GM23338 (cell line): ENCODE data around the gene NT5M.

ENCODE experiments used
- CREB1 ChIP-seq: fragments of 250-450 bp; sonication (Bioruptor Pico); IDR thresholded peaks from 2 replicates; pipeline ENCODE4 v1.5.0; 2020; ENCODE audit warnings: low read depth, mild to moderate bottlenecking, moderate library complexity
- CTCF ChIP-seq, 2 experiments: fragments of 200-600 bp in 1 of 2; sonication (generic) in 1 of 2; conservative IDR thresholded peaks; 2 replicates each; pipeline versions ENCODE4 v1.5.1 to v1.6.1; 2016 to 2017; ENCODE audit warnings: antibody characterized with exemption in 2 of 2, low read depth in 2 of 2, mild to moderate bottlenecking in 2 of 2, moderate library complexity in 1 of 2
- EZH2 ChIP-seq: fragments of 200-600 bp; sonication (generic); IDR thresholded peaks from one replicate; pipeline ENCODE4 v1.8.0; 2017; ENCODE audit warnings: antibody characterized with exemption, mild to moderate bottlenecking, low read depth; ENCODE audit not compliant: unreplicated experiment
- EZH2phosphoT487 ChIP-seq: fragments of 200-600 bp; sonication (generic); IDR thresholded peaks from one replicate; pipeline ENCODE4 v1.8.1; 2018; ENCODE audit warnings: antibody characterized with exemption; ENCODE audit not compliant: unreplicated experiment
- JUNB ChIP-seq: IDR thresholded peaks from one replicate; pipeline ENCODE4 v1.6.1; 2016; ENCODE audit warnings: antibody characterized with exemption; ENCODE audit not compliant: unreplicated experiment
- POLR2AphosphoS5 ChIP-seq: IDR thresholded peaks from 2 replicates; pipeline ENCODE4 v1.6.1; 2016; ENCODE audit warnings: antibody characterized with exemption, low read depth
- REST ChIP-seq: IDR thresholded peaks from one replicate; pipeline ENCODE4 v1.6.1; 2018; ENCODE audit warnings: antibody characterized with exemption; ENCODE audit not compliant: unreplicated experiment
- ZNF114 ChIP-seq: fragments of 250-450 bp; sonication (Bioruptor Pico); IDR thresholded peaks from 2 replicates; pipeline ENCODE4 v1.5.0; 2020; ENCODE audit warnings: mild to moderate bottlenecking, moderate library complexity
- ZNF331 ChIP-seq: fragments of 250-450 bp; sonication (Bioruptor Pico); IDR thresholded peaks from 2 replicates; pipeline ENCODE4 v1.5.0; 2020; ENCODE audit warnings: low read depth, mild to moderate bottlenecking, moderate library complexity

DNA sequence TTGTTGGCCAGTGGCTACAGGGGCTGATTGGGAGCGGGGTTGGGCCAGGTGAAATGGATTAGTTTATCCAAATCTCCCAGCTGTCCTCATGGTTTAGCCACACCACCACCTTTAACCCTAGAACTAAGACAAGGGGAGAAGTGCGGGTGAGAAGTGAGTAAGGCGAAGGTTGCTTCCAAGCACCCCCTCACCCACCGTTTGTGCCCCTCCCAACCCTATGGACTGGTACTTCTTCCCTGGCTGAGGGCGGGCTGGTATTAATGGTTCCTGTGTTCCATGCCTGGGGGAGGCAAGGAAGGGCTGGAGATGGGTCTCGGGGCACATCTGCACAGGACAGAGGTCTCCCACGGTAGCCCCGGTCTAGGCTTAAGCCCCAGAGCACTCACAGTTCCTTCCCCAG is 25.1 kb downstream of the NT5M start:
- TF ChIP-seq POLR2AphosphoS5 = no peak
- TF ChIP-seq CTCF (conservative IDR thresholded peaks at IDR 0.05; ENCODE audit: low read depth in 2 of 2) = no peak
- TF ChIP-seq EZH2 = no peak
- no peak for TF ChIP-seq EZH2phosphoT487
- TF ChIP-seq REST = no peak
- no peak for TF ChIP-seq JUNB
- TF ChIP-seq ZNF331 (CRISPR knock-in tag) = no peak
- no peak for TF ChIP-seq CREB1 (CRISPR knock-in tag)
- no peak for TF ChIP-seq ZNF114 (CRISPR knock-in tag)
